Hepatic stellate cell (primary cell): Measurements from ENCODE around the gene SHC3.

Source experiments
- DNase-seq: peaks from one replicate; pipeline ENCODE4 v3.0.0; 2011; ENCODE audit warnings: low spot score

SHC3 gene

DNA sequence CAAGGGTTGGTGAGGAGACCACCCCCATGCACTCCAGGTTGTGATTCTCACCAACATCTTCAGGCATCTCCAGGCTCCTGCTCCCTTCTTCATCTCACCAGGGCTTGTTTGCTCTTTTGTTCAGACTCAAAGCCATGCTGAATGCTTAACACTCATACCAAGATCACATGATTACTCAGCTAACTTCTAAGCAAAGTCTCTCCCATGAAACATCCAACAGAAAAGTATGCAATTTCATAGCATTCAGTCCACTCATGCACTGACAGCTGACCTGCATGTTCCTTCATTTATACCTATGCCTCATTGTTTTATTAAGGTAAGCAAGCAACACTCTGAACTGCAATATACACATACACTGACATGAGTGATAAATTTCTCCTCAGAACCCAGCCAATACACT is 69.0 kb downstream of the SHC3 start:
- no peak for DNase-seq

DNA sequence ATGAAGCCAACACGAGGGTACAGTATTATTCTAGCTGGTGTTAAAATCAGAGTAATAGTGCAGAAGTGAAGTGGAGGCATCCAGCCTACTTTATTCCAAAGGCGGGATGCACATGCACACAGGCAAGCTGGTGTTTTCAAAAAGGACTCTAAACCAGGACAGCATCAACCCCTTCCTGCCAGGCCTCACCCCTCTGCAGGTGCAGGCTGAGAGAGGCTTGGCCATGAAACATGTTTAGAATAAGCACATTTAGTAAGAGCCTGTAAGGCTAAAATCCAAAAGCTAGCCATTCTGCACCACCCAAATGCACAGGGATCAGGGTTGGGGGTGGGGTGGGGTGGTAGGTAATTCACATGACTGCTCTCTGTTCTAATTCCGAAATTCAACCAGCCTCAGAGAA is 71.2 kb downstream of the SHC3 start:
- DNase-seq, result no peak

DNA sequence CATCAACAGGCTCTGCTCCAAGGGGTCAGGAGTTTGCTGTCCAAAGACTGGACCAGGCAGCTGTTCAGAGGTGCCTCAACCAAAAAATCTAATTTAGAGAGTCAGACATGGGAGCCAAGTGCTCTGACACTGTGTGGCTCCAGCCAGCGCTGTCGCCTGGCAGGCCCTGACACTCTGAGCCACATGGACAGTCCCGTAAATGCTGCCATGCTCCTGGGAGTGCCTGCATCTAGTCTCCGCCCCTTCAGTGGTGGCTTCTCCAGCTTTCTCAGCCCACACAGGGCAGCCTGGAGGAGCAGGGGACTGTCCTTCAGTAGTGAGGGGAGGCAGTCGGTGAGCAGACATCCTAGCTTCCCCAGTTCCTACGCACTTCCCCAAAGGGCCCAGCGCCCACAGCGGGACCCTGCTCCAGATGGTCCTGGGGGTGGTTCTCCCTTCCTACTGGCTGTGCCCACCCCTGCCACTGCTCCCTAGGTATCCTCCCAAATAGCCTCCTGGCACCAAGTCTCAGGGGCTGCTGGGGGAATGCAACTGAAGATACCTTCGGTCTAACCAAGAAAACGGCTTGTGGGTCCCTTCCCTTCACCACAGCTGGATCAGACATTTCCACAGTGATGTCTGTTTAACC is 72.3 kb downstream of the SHC3 start:
- DNase-seq, result no peak

DNA sequence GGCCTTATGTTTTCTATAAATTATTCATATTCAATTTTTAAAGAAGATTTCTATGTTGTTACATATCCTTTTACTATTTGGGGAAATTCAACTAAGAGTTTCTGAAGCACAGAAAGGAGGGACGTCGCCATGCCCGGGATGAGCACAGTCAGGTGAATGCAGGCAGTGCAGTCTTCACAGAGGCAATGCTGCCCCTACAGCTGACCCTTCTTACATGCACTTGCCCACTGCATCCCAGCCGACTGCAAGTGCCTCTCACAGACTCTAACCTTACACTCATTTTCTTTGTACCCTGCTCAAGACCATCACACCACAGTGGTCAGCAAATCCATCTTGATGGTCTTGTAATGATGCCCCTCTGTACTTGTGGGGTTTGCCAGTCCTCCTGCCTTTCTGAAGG is 73.8 kb downstream of the SHC3 start:
- DNase-seq, result no peak

DNA sequence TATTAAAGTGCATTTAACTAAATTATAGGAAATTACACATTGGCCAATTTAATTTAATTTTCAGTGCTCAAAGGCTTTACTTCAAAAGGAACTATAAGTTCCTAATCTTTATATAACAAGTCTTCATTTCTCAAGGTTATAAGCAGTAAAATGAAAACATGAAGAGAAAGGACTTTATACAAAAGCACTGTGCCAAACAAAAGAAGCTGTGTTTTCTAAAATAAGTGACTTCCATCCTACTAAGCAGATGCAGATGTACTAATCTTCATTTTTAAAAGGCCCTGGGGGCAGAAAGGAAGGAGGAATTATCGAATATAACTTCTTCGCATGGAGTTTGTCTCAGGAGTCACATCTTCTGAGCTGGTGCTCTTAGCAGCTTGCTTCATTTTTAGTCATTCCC is 81.4 kb downstream of the SHC3 start:
- DNase-seq, result no peak

DNA sequence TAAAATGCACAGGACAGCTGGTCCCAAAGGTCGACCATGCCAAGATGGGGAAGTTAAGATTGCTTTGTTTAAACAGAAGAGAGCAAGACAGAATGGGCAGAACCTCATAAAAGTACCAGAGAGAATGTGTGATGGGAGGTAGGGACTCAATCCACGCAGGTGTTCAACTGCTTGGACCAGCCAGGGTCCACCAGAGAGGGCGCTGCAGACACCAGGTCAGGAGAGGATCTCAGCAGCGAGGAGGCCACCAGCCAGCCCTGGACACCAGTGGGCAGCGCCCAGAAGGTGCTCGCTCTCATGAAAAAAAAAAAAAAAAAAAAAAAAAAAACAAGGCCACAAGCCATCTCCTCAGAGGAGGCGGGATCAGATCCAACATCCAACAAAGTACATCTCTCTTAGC is 81.8 kb downstream of the SHC3 start:
- no peak for DNase-seq

DNA sequence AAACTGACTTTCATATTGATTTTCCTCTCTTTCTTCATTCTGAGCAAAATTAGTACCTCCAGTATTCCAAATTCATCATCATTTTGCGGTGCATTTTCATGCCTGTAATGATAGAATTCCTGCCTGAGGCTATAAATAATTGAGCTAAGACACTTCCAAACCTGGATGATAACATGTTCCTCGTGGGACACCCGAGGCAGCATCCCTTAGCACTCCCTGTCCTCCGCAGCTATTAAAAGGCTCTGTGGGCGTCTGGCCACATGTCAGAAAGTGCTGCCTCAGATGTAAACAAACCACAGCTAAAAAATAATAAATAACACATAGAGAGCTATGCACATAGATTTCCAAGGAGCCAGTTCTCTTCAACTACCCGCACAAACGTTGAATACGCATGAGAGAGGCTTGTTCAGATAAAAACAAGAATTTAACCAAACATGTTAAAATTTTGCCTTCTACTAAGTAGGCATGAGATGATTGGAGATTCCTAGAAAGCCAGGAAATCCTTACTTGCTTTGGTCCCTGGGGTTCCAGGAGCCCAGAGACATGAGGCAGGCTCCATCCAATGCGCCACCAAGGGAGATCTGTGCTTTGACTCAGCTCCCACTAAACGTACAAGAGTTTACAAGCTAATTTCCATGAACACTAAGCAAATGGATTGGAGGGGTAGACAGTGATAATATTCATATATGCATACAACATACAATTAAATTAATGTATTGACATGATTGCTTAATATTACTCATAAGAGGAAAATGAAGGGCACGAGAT is 82.7 kb downstream of the SHC3 start:
- DNase-seq, result no peak

DNA sequence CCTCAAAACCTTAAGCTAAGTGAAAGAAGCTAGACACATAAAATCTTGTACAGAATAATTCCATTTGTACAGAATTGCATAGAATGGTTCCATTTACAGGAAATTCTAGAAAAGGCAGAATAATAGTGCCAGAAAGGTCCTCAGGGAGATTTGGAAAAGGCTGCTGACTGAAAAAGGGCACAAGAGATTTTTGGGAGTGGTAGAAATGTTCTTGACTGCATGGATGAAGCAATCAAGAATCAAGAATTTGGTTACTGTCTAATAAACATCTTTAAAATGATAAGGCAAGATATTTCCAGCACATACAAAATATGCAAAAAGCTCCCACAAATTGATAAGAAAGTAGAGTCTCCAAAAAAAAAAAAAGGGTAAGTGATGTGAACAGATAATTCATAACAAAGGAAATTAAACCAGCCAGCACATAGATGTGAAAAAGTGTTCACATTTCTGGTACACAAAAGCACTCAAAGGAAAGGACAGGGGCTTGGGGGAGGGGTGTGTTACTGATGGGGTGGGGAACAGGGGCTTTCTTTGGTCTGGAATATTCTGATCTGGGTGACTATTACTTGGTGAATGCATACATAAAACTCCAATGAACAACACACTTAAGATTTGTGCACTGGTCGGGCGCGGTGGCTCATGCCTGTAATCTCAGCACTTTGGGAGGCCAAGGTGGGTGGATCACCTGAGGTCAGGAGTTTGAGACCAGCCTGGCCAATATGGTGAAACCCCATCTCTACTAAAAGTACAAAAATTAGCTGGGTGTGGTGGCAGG is 85.2 kb downstream of the SHC3 start:
- DNase-seq, result no peak

DNA sequence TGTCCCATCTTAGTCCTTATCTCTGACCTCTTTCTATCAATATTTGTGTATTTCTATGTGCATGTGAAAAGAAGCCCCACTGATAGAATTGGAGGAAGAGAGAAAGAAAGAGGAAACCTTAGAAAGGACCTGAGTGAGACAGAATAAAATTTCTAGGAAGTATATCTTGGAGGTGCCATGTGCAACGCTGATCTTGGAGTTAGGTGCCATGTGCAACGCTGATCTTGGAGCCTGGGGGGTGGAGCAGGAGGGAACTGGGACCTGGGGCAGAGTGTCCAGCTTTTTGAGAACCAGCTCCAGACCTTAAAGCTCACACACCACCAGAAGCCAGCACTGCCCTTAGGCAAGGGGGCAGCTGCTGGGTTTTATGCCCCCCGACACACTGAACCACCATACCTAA is 89.4 kb downstream of the SHC3 start:
- no peak for DNase-seq

DNA sequence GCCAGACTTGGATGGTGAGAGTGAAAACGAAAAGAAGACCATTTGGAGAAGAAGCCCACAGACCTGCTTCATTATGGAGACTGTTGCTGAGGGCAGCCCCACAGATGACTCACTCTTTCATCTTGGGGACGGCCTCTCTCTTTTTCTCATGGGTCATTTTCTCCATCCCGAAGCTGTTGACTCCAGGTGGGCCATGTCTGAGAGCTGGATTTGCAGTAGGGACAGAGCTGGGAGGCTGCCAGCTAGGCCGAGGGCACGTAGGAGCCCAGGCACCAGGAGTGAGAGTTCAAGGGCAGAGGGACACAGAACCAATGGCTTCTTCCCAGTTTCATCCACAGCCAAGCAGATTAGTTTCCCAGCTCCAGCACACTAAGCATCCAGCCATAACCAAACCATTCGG is 95.0 kb downstream of the SHC3 start:
- no peak for DNase-seq

DNA sequence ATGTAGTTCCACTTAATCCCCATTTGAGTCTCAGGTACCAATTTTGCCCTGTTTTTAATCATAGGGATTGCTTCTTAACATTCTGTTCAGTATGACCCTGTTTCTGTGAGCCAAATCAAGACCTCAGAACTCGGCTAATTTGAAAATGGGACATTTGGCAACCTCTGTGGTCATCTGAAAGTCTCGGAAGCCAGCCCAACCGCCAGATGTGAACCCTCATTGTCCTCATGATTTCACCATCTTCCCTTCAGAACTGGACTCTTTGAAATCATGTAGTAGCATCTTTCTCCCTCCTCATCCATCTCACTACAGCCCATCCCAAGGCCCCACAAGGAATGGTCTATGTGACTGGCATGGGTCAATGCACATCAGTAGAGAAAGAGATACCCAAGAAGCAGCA is 98.4 kb downstream of the SHC3 start:
- DNase-seq, result no peak

DNA sequence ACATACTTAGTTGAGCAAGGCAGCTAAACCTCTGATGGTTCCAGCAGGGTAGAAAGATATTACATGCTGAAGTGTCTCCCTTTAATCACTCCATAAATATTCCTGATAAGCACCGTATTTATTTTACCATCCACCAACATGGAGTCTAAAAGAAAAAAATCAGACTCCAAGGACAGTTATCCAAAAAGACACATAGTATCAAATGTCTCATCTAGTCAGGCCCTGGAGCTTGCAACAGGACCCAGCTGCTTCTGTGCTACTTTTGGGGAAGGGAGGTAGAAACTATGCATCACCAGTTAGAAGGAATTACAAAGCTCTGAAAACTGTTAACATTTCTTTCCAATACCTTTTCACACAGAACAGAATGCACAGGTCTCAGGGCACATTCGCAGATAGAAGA is 99.2 kb downstream of the SHC3 start:
- no peak for DNase-seq

DNA sequence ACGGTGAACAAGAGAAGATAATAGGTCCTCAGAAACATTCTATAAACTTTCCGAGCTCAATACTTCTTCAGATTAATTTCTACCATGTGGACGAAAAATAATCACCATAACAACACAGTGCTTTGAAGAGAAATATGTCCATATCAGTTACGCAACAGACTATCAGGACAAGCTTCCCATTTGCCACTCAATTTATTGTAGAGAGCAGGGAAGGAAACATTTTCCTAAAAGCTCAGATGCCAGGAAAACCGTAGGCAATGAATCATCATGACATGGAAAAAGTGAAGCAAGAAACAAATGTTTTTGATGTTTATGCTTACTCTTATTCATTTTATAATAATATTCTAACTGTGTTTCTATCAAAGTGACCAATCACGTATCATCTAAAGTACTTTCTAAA is 99.8 kb downstream of the SHC3 start:
- no peak for DNase-seq

DNA sequence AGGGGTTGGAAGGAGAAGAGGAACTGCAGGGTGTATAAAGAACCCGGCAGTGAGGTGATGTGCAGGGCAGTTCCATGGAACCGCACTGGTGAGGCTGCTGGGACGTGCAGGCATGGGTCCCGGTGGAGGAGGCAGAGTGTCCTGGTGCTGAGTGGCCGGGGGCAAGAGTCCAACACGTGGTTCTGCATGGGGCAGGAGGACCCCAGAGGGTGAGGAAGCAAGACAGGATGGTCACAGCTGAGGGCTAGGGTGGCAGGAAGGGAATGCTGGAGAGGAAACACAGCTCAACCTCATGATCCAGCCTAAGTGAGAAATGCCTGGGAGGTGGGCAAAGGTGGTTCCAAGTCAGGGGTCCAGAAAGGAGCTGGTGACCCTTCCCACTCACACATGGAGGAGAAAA is 100.2 kb downstream of the SHC3 start:
- DNase-seq, result no peak

DNA sequence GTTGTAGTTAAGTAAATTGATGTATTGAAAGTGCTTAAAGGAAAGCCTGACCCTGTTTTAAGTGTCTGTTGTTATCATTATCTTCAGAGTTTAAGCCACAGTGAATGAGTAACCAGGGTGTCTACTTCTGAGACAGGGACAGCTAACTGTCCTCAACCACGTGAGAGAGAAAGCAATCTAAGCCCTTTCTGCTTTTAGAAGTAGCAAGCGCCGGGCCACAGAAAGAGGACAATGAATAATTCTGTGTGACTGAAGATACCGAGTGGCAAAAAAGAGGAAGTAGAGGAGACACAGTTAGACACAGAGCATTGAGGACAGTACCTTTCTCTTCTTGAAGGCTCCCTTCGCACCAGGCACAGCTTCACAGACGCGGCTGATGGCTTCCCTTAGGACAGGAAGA is 101.1 kb downstream of the SHC3 start:
- no peak for DNase-seq

DNA sequence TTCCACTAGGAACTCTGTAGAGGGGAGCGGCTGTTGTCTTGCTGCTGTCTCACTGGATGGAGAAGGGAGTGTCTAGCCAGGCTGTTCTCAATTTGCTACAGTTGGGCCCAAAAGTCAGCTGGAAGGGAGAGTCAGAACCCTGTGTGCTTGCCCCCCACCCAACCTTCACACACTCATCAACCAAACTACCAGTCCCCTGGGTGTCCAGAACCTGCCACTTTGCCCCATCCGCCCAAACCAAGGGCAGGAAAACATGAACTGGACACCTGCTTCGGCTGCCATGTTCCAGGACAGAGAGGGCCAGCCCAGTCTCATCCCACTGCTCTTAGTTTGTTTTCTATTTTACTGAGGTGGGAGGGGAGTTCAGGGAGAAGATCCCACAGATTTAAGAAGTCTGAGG is 105.2 kb downstream of the SHC3 start:
- DNase-seq, result no peak

DNA sequence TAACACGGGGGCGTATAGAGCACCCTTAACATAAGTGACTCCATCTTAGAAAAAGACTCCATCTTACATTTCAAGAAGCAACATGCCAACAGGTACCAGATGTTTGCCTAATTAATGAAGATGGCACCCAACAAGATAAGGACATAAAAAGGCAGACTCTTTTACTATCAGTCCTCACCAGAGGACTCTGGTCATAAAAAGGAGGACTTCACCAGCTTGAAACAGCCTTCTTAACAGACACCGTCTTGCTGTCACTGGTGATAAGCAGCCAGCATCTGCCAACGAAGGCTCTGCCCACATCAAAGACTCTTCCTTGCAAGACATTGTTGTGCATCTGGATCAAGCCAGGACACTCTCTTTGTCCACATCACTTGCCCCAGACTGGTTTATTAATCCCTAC is 107.0 kb downstream of the SHC3 start:
- no peak for DNase-seq

DNA sequence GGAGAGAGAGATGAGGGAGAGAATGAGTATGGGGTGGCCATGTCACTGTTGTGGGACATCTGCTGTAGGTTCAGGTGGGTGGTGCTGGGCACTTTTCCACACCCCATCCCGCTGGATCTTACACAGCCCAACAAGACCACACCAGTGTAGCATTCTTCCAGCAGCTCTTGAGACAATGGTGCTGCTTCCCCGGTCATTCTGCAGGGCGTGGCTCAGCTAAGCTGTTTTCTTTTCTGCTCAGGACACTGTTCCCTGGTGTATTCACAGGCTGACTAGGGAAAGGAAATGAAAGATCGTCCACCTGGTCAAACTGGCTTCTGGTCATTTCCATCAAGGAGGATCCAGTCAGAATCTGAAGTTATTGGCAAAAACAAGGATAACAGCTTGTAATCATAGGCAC is 111.8 kb downstream of the SHC3 start:
- no peak for DNase-seq

DNA sequence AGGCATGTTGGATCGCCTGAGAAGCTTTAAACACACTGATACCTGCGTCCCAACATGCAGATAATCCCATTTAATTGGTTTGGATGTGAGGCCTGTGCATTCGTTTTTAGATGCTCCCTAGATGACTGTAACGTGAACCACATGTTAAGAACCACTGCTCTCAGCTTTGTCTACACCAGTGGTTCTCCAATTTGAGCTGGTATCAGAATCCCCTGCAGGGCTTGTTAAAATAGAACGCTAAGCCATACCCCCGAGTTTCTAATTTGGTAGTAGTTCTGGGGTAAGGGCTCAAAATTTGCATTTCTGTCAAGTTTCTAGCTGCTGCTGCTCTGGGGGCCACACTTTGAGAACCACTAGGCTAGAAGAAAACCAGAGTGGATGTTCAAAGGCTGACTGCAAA is 112.7 kb downstream of the SHC3 start:
- DNase-seq, result no peak

DNA sequence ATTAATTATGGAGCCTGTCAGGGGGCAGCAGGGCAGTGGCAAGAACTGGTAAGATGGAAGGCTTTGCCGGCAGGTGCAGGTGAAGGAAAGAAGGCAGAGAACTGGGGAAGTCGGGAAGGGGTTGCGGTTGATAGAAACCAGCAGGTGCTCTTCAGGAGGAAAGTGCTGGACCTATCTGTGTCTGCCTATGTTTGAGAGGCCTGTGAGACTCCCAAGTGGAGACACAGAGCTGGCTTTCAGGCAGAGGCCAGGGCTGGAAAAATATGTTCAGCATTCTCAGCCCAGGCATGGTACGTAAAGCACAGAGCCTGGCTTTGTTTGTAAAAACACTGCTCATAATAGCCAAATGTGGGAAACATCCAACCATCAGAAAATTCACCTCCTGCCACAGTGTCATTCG is 117.8 kb downstream of the SHC3 start:
- DNase-seq, result no peak

DNA sequence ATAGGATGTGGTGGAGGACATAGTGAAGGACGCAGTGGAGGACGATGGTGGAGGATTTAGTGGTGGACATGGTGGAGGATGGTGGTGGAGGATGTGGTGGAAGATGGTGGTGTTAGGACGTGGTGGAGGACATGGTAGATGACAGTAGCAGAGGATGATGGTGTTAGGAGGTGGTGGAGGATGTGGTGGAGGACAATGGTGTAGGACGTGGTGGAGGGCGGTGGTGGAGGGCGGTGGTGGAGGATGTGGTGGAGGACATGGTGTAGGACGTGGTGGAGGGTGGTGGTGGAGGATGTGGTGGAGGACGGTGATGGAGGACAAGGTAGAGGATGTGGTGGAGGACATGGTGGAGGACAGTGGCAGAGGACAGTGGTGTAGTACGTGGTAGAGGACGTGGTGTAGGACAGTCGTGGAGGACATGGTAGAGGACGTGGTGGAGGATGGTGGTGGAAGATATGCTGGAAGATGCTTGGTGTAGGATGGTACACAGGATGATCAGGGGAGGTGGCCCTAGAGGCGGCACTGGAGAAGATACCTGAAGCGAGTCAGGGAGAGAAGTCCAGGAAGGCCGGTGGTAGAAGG is 118.6 kb downstream of the SHC3 start:
- no peak for DNase-seq

DNA sequence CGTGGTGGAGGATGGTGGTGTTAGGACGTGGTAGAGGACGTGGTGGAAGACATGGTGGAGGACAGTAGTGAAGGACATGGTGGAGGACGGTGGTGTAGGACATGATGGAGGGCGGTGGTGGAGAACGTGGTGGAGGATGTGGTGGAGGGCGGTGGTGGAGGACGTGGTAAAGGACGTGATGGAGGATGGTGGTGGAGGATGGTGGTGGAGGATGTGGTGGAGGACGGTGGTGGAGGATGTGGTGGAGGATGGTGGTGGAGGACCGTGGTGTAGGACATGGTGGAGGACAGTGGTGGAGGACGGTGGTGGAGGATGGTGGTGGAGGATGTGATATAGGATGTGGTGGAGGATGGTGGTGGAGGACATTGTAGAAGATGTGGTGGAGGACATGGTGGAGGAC is 119.7 kb downstream of the SHC3 start:
- no peak for DNase-seq

DNA sequence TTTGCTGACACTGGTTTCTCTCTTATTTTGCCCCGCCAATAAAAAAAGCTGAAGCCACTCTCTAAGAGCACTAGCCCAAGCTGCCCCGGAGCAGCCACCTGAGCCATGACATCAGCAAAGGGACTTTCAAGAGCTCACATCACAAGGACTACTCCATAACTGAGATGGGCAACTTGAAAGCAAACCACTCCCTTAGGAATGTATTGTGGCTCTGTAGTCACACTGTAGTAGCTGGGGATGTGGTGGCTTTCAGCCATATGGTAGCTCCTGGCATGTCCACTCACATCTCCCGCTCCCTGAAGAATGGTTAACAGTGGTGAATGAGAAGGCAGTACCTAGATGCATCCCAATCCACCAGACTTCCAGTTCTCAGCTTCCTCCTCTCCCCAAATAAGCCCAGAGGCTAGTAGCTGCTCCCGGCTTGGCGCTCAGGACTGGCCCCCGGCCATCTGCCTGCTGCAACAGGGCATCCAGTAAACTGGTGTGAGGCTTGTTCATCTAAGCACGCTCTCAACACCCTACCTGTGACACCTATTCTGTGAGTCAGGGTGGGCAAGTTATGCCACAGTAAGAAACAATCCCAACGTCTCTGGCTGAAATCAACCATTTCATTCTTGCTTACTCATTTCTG is 123.6 kb downstream of the SHC3 start:
- no peak for DNase-seq
